ENCODE measurements around the gene NT5DC1.
"Not testable (repeated sequence)": the region's sequence is repeated elsewhere in the genome, so short reads cannot be mapped to it uniquely, and the experiment has no call there.

NT5DC1 gene

GRCh38 chr6:116279232-116280160 is 178.8 kb downstream of the NT5DC1 start, which contains the start of gene TSPYL1:
TSS of gene TSPYL1 (minus strand) at chr6:116279930. CDS start at chr6:116279830, 100 bp downstream.
- peak; percentile 89 for DNase-seq (ENCODE audit: low read depth)

GRCh38 chr6:116280161-116280932 is 179.7 kb downstream of the NT5DC1 start:
- DNase-seq (ENCODE audit: low read depth), result no peak

DNA sequence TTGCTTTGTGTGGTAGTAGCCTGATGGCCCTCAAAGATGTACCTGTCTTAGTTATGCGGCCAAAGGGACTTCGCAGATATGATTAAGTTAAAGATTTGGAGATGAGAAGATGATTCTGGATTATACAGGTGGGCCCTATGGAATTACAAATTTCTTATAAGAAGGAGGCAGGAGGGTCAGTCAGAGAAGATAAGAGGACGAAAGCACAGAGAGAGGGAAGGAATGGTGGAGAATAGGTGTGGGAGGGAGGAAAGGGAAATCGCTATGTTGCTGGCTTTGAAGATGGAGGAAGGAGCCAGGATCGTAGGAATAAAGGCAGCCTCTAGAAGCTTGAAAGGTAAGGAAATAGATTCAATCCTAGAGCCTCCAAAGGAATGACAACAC is 180.3 kb downstream of the NT5DC1 start:
- no peak for DNase-seq (ENCODE audit: low read depth)

- no peak for DNase-seq (ENCODE audit: low read depth)
Observed at GRCh38 chr6:116282698-116283097, 182.0 kb downstream of the NT5DC1 start.

DNA sequence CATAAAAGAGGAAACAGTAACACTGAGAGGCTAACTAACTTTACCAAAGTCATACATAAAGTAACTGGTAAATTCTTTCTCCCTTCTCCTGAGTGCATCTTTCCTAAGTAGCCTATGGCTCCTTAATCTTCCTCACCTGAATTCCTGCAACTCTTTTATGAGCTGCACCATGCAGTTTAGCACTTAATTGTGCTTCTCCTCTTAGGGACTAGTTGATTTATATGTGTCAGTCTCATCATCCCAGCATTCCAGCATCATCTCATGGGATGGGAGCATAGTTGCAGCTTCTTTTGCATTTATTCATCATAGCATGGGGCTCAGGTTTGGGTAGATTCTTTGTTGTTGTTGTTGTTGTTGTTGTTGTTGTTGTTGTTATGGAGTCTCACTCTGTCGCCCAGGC is 182.5 kb downstream of the NT5DC1 start:
- DNase-seq (ENCODE audit: low read depth), result no peak

DNA sequence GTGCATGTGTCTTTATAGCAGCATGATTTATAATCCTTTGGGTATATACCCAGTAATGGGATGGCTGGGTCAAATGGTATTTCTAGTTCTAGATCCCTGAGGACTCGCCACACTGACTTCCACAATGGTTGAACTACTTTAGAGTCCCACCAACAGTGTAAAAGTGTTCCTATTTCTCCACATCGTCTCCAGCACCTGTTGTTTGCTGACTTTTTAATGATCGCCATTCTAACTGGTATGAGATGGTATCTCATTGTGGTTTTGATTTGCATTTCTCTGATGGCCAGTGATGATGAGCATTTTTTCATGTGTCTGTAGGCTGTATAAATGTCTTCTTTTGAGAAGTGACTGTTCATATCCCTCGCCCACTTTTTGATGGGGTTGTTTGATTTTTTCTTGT is 184.3 kb downstream of the NT5DC1 start:
- DNase-seq (ENCODE audit: low read depth), result not testable (repeated sequence)

DNA sequence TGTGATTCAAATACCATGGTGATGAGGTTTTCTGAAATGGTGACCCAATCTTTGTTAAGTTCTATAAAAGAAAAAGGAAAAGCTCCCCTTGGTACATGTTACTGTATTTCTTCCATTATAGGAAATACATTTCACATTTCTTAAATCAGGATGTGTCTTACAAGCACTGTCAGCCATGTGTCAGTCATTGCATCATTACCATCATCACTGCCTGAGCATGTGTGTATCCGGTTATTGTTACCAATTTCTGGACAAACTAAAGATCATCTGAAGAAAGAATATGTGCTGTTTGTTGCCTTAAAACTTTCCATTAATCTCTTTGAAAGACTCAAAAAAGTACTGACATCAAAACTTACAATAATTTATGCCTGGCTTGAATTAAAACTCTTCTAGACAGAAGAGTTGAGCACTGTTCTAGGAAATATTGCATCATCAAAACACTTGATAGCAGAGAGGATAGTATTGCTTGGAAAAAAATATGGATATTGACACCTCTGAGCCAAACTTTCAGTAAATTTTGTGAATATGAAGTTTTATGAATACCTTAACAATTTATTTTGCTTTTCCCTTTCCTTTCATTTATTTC is 186.2 kb downstream of the NT5DC1 start:
- no peak for DNase-seq (ENCODE audit: low read depth)

DNA sequence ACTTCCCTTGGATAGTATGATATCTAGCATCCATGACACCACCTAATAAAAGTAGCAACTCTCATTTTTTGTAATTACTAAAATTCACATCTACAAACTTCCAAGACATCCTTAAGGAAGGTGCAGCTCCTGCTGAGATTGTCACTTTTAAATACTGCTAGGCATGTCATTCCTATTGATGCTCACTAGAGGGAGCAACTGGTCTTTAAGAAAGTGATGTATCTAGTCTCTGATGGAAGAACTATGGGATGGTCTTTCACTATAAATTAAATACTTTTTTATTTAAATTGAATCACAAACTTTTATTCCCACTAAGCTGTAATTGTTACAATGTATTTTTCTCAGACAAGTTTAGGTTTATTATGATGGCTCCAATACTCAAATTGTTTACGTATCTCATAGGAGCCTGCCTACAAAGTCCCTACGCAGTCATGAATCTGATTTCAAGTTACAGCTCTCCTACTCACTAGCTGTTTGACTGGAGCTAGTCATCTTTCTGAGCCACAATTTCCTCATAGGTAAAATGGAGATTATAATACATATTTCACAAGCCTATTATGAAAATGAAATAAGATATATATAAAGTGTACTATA is 187.1 kb downstream of the NT5DC1 start:
- DNase-seq (ENCODE audit: low read depth), result no peak

- DNase-seq (ENCODE audit: low read depth), result no peak
Observed at GRCh38 chr6:116289876-116290275, 189.2 kb downstream of the NT5DC1 start.

DNA sequence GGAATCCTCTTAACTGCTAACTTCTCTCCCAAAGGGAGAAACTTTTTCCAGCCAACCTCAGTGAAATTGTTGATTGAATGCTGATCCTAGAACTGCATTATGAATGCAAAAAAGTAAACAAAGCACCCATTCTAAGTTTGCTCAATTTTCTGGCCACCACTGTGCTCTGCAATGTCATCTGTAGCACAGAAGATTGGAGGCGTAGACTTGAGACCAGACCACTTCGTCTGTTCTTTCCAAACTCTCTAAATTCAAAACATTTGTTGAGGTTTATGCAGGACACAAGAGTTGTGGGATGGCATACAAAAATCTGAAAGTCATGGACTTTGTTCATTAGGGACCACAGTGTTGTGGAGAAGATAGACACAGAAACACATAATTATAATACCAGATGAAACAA is 190.1 kb downstream of the NT5DC1 start:
- DNase-seq (ENCODE audit: low read depth), result no peak

DNA sequence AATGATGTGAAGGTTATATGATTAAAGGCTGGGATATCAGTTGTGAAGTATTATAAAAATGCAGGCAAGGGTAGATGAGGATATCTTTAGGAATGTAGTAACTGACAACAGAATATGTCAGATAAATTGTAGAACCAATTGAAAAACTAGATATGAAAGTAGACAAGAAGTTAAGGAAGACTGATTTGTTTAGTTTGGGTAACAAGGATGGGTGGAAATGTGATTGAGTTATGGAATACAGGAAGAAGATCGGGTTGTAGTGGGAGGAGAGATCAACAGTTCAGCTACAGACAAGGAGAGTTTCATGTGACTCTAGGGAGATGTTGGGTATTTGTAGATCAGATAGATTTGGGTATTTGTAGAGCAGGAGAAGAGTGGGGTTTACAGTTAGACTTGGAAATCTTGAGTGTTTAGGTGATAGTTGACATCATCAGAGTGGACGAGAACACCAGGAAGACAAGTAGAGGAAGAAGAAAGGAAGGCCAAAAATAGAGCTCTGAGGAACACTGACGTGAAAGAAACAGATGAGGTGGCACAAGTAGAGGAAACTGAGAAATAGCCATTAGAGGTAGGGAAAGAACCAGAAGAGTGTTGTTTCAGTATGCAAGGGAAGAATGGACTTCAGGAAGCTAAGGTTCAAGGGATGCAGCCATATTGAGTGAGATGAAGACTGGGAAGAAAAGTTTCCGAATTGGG is 191.2 kb downstream of the NT5DC1 start:
- DNase-seq (ENCODE audit: low read depth), result no peak

- DNase-seq (ENCODE audit: low read depth), result no peak
Observed at GRCh38 chr6:116292553-116292952, 191.9 kb downstream of the NT5DC1 start.

GRCh38 chr6:116298273-116298672 is 197.6 kb downstream of the NT5DC1 start:
- no peak for DNase-seq (ENCODE audit: low read depth)

- DNase-seq (ENCODE audit: low read depth), result no peak
Observed at GRCh38 chr6:116298973-116299372, 198.3 kb downstream of the NT5DC1 start.

Measured in activated T-helper 1 cell treated with Interleukin-2 at 50 U/mL for 16 hours (primary cell).